ENCODE results near the gene DGKI. TPM values are rescaled to one million over a fixed set of nuclear protein-coding genes. Genes with fewer than 3 reads are reported as not detected.

DGKI gene
- total RNA-seq, 1 experiment from 2014 or later, result 0.15 TPM

GRCh38 chr7:137413901-137414300 lies 432.9 kb downstream of the DGKI start:
- Histone ChIP-seq H3K4me1 (ENCODE audit: control insufficient read depth in 1 of 2, insufficient read depth in 2 of 2, low read length in 2 of 2) (no peaks in the 10 kb centered on the region), H3K27me3 (ENCODE audit: insufficient read depth, low read length) (no peaks in the 10 kb centered on the region), H3K27ac (ENCODE audit: low read depth, low read length) (no peak overlapping the region), H3K9me2 (ENCODE audit: insufficient read depth) (no peaks in the 10 kb centered on the region), H3K9me3 (ENCODE audit: control insufficient read depth in 1 of 2, insufficient read depth in 1 of 2, low read depth in 1 of 2, low read length in 2 of 2) (no peaks in the 10 kb centered on the region; a peak in 2 of 4 replicates), H3K79me2 (ENCODE audit: insufficient read depth, low read length) (no peaks in the 10 kb centered on the region), H3K4me3 (replicated peaks in 1 of 2; ENCODE audit: low read depth in 1 of 2, low read length in 2 of 2) (no peak overlapping the region), H3K36me3 (ENCODE audit: control insufficient read depth in 1 of 2, insufficient read depth in 2 of 2, low read length in 2 of 2) (no peaks in the 10 kb centered on the region), H4K20me1 (ENCODE audit: insufficient read depth) (no peaks in the 10 kb centered on the region), H3K4me2 (ENCODE audit: low read length) (no peak overlapping the region), H2AFZ (ENCODE audit: low read depth, low read length, poor library complexity, severe bottlenecking) (no peak overlapping the region), H3K9ac (ENCODE audit: low read length) (no peak overlapping the region)
- ATAC-seq, result no peak
- ChIA-PET CTCF (no interaction called here), RAD21 (ENCODE audit: low non-redundant PET in 1 of 2, low total read pairs in 2 of 2, uncharacterized antibody in 2 of 2, unreplicated experiment in 2 of 2) (no interaction called here), POLR2A (no interaction called here)
- intact Hi-C loops (cut with micrococcal nuclease), result no loop called here
- no TSS peak for BruUV-seq (replicated peaks)
- DNase-seq (ENCODE audit: low read depth, low spot score), result no peak
- TF ChIP-seq REST (IDR thresholded peaks at IDR 0.05; ENCODE audit: low read depth), result no peak

- DNase-seq (ENCODE audit: low read depth, low spot score) (no peak), ATAC-seq (no peak)
- Histone ChIP-seq H4K20me1 (ENCODE audit: insufficient read depth) (no peaks in the 10 kb centered on the region), H3K4me1 (ENCODE audit: control insufficient read depth in 1 of 2, insufficient read depth in 2 of 2, low read length in 2 of 2) (no peaks in the 10 kb centered on the region), H3K27me3 (ENCODE audit: insufficient read depth, low read length) (no peaks in the 10 kb centered on the region), H2AFZ (ENCODE audit: low read depth, low read length, poor library complexity, severe bottlenecking) (no peak overlapping the region), H3K9ac (ENCODE audit: low read length) (no peak overlapping the region), H3K9me2 (ENCODE audit: insufficient read depth) (no peaks in the 10 kb centered on the region), H3K4me3 (replicated peaks in 1 of 2; ENCODE audit: low read depth in 1 of 2, low read length in 2 of 2) (no peak overlapping the region), H3K27ac (ENCODE audit: low read depth, low read length) (no peak overlapping the region), H3K4me2 (ENCODE audit: low read length) (no peak overlapping the region), H3K79me2 (ENCODE audit: insufficient read depth, low read length) (no peaks in the 10 kb centered on the region), H3K36me3 (ENCODE audit: control insufficient read depth in 1 of 2, insufficient read depth in 2 of 2, low read length in 2 of 2) (no peaks in the 10 kb centered on the region), H3K9me3 (ENCODE audit: control insufficient read depth in 1 of 2, insufficient read depth in 1 of 2, low read depth in 1 of 2, low read length in 2 of 2) (no peaks in the 10 kb centered on the region; a peak in 2 of 4 replicates)
- RAD21 ChIA-PET (ENCODE audit: low non-redundant PET in 1 of 2, low total read pairs in 2 of 2, uncharacterized antibody in 2 of 2, unreplicated experiment in 2 of 2), result no interaction called here
- CTCF ChIA-PET, result no interaction called here
- BruUV-seq (replicated peaks), result no TSS peak
- POLR2A ChIA-PET, result no interaction called here
- intact Hi-C loops (cut with micrococcal nuclease), result no loop called here
- no peak for TF ChIP-seq EZH2phosphoT487 (IDR thresholded peaks at IDR 0.05; ENCODE audit: borderline replicate concordance)
- TF ChIP-seq TCF7L2 (IDR thresholded peaks at IDR 0.05; ENCODE audit: borderline replicate concordance, extremely low read depth, insufficient read depth, insufficient read length), result no peak
- no peak for TF ChIP-seq SP1 (IDR thresholded peaks at IDR 0.05; ENCODE audit: low read depth)
- no peak for TF ChIP-seq ZNF274 (IDR thresholded peaks at IDR 0.05; ENCODE audit: low read depth, low read length)
- TF ChIP-seq REST (IDR thresholded peaks at IDR 0.05; ENCODE audit: low read depth), result no peak
- no peak for TF ChIP-seq EGR1 (IDR thresholded peaks at IDR 0.05; ENCODE audit: low read depth)
- no peak for TF ChIP-seq CBX3 (IDR thresholded peaks at IDR 0.05; ENCODE audit: low read depth)
- no peak for TF ChIP-seq YY1 (IDR thresholded peaks at IDR 0.05; ENCODE audit: extremely low read depth, insufficient replicate concordance, low read depth, low read length)
- TF ChIP-seq EZH2 (IDR thresholded peaks at IDR 0.05), result no peak
- TF ChIP-seq POLR2AphosphoS5 (IDR thresholded peaks at IDR 0.05; ENCODE audit: low read depth, low read length), result no peak
Observed at GRCh38 chr7:137411446-137411845, 435.3 kb downstream of the DGKI start.

Data from HCT116 (cell line).